DOHH2 (cell line): ENCODE results near the gene KCNH1.

Experiments
- CTCF ChIP-seq: fragments of 200-600 bp; sonication (generic); IDR thresholded peaks from one replicate; pipeline ENCODE4 v1.5.1; 2014; ENCODE audit warnings: antibody characterized with exemption, mild to moderate bottlenecking, low read depth, low read length; ENCODE audit not compliant: poor library complexity, severe bottlenecking
- EZH2phosphoT487 ChIP-seq: fragments of 200-600 bp; sonication (generic); IDR thresholded peaks from 2 replicates; pipeline ENCODE4 v1.6.1; 2017; ENCODE audit warnings: borderline replicate concordance, mild to moderate bottlenecking, antibody characterized with exemption, low read length, moderate library complexity, mixed read lengths

- no peak for TF ChIP-seq CTCF
- no peak for TF ChIP-seq EZH2phosphoT487
Observed at GRCh38 chr1:210775289-210775688, 358.7 kb downstream of the KCNH1 start.
